SKM-1 (cell line): ENCODE data around the gene HOMEZ.
"Not testable (repeated sequence)": the region's sequence is repeated elsewhere in the genome, so short reads cannot be mapped to it uniquely, and the experiment has no call there.

Experiments used
- DNase-seq: peaks from one replicate; lab custom pipeline; 2025; ENCODE audit not compliant: unreplicated experiment; lab: John Stamatoyannopoulos, UW

HOMEZ gene

DNA sequence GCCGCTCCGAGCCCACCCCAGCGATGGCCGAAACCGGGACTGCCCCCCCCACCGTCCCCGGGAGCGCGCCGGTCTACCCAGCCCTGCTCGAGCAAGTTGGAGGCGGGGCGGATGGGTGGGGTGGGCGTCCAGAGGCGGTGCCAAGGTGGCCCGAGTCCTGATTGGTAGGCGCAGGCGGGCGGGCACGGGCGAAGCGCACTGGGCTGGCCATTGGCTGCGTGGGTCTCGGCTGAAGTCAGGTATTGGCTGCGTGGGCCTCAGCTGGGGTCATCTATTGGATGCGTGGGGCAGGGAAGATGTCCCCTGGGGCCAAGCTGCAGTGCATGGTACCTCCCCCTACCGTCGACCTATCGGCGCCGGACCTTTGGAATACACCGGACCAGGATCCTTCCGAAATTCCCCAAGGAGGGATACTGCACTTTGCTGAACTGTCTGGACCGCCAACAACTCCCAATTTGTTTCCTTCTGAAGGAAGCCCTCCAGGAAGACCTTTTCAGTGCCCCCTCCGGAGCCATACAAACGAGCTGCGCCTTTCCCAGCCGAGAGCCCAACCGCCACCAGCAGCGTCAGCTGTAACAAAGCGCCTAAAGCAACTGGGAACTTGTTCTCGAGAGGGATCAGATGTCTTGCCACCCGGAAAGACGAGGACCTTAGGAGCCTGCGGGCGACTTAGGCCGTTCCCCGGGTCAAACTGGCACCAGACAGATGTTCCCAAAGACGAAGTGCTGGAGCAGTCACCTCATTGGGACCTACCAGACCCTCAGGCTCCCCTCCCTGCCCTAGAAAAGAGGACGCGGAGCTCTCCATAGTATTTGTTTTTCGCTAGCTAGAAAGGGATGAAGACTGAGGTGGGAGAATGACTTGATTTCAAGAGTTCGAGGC is at the start of gene HOMEZ:
Gene HOMEZ, minus strand, starts transcription at position 113 of the 882 bp plus-strand sequence. CDS start 180 bp downstream, outside the sequence.
- peak; percentile 22 for DNase-seq

DNA sequence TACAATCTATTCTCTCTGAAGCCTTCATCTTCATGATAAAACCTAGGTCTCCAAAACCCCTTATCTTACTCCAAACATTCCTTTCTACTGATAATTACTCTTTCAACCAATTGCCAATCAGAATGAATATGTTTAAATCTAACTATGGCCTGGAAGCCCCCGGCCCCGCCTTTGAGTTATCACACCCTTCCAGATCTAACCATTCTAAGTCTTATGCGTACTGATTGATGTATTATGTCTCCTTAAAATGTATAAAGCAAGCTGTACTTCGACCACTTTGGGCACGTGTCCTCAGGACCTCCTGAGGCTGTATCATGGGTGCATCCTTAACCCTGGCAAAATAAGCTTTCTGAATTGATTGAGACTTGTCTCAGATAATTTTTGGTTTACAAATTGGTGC is 49.7 kb upstream of the HOMEZ start:
- DNase-seq, result no peak

GRCh38 chr14:23327947-23328744 is 42.2 kb upstream of the HOMEZ start:
- DNase-seq, result peak; percentile 12

GRCh38 chr14:23326491-23327332 is 40.8 kb upstream of the HOMEZ start:
- no peak for DNase-seq

DNA sequence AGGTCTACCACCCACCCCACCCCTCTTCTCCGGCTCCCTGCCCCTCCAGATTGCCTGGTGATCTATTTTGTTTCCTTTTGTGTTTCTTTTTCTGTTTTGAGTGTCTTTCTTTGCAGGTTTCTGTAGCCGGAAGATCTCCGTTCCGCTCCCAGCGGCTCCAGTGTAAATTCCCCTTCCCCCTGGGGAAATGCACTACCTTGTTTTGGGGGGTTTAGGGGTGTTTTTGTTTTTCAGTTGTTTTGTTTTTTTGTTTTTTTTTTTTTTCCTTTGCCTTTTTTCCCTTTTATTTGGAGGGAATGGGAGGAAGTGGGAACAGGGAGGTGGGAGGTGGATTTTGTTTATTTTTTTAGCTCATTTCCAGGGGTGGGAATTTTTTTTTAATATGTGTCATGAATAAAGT is 39.8 kb upstream of the HOMEZ start:
- DNase-seq, result not testable (repeated sequence)

GRCh38 chr14:23324993-23325392 is 39.1 kb upstream of the HOMEZ start:
- DNase-seq, result no peak

- DNase-seq, result no peak
Measured at GRCh38 chr14:23324455-23324846, 38.5 kb upstream of the HOMEZ start.

- no peak for DNase-seq
Measured at GRCh38 chr14:23323838-23324454, 38.0 kb upstream of the HOMEZ start.

DNA sequence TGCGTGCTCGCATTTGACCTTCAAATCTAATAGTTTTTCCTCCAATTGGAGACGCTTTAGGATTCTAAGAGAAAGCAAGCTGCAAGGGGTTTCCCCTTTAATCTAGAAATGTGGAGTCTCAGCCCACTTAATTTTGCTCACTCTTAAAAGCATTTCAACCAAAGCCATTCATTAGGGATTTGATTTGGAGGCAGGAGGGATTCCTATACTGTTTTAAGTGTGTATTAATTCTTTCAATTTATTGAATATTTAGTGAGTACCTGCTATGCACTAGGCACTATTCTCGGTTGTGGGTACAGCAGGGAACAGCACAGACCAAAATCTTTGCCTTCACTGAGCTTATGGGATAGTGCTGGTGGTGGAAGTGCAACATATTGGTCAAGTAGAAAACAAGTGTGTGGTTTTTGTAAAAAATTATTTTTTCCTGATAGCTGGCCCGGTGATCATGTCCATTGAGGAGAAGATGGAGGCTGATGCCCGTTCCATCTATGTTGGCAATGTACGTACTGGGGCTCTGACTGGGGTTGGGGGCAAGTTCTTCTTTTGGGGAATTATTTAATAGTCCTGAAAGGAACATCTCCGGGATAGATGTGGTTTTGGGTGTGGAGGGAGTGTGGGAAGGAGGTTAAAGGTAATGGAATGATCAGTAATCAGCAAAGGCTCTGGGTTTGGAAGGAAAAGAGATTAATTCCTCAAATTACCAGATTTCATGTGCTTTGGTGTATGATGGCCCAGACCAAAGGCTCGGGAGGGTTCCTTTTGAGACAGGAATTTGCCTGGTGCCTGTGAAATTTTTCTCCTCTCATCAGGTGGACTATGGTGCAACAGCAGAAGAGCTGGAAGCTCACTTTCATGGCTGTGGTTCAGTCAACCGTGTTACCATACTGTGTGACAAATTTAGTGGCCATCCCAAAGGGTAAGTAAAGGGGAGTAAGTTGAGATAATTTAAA is 36.9 kb upstream of the HOMEZ start:
- DNase-seq, result no peak

- DNase-seq, result no peak
Measured at GRCh38 chr14:23321572-23322547, 35.9 kb upstream of the HOMEZ start.

DNA sequence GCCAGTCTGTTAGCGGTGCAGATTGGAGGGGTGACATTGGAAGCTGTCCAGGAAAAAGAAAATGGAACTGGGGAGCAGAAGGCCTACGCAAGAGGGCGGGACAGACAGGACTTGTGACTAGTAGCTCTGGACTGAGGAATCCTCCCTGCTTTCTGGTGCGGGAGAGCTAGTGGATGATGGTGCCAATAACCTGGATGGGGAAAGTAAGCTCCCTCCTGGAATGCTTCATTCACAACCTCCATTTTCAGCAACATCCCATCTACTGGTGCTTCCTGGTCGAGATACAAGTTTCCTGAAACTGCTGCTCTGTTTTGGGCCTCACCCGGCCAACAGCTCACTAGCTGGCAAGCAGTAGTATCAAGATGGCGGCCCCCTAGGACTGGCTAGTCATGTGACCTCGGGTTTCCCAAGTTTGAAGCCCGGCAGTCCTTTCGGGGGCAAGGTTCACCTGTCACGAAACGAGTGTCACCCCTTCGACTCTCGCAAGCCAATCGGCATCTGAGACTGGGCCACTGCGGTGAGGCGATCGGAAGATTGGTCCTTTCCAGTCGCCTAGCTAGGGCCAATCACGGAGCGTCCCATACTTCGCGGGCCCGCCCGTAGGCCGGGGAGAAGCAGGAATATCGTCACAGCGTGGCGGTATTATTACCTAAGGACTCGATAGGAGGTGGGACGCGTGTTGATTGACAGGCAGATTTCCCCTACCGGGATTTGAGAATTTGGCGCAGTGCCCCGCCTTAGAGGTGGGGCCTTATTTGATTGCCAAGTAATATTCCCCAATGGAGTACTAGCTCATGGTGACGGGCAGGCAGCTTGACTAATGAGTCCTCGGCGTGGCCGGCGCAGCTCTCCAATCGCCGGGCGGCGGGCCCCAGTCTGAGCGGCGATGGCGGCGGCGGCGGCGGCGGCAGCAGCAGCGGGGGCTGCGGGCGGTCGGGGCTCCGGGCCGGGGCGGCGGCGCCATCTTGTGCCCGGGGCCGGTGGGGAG is 34.9 kb upstream of the HOMEZ start, which contains the start of gene PABPN1:
Gene PABPN1, plus strand, starts transcription at position 874 of the 988 bp plus-strand sequence. Its CDS starts 13 bp downstream, at position 887.
- peak; percentile 87 for DNase-seq

GRCh38 chr14:23319746-23320583 is 34.0 kb upstream of the HOMEZ start:
- no peak for DNase-seq

GRCh38 chr14:23316300-23316699 is 30.4 kb upstream of the HOMEZ start:
- no peak for DNase-seq

- no peak for DNase-seq
Measured at GRCh38 chr14:23310546-23310945, 24.6 kb upstream of the HOMEZ start.

GRCh38 chr14:23308721-23309445 is 23.0 kb upstream of the HOMEZ start:
- no peak for DNase-seq
